ENCODE measurements around the gene AQP1. TPM values are rescaled to one million over a fixed set of nuclear protein-coding genes. Genes with fewer than 3 reads are reported as not detected.

Gene AQP1
- total and polyA plus RNA-seq, 8 donors = 3.8 to 158 (median 52.5) TPM

DNA sequence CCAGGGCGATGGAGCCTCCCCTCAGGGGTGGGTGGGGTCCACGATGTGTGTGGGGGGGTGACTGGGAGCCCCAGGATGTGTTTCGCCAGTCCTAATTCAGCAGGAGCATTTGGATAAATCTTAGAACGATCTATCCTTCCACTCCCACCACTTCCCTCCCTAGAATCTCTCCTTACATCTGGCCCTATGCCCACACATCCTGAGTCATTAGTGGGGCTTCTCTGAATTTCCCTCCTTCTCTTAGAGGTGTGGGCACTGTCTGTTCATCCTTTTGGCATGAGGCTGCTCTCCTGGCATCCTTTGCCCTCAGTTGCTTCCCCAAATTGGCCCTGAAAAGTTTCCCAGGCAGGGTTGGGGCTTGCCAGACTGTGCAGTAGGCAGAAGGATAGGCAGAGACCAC is 53.7 kb downstream of the AQP1 start:
- H3K4me1 ChIP-seq = no peaks in the 10 kb centered on the region
- no peak for DNase-seq
- H3K27ac ChIP-seq = no peak overlapping the region
- H3K36me3 ChIP-seq = no peaks in the 10 kb centered on the region
- no peaks in the 10 kb centered on the region for H3K9me3 ChIP-seq
- peaks cover 0 to 5% (median 0%) of the 10 kb centered on the region in 3 donors for H3K27me3 ChIP-seq
- intact Hi-C loops (cut with DNase I; ENCODE audit: low total_unique reads) = no loop called here
- TF ChIP-seq POLR2AphosphoS5 (IDR thresholded peaks at IDR 0.05) = no peak
- no peak for TF ChIP-seq POLR2A (IDR thresholded peaks at IDR 0.05)
- no peak for TF ChIP-seq EP300 (IDR thresholded peaks at IDR 0.05)
- TF ChIP-seq, protein P1, sequence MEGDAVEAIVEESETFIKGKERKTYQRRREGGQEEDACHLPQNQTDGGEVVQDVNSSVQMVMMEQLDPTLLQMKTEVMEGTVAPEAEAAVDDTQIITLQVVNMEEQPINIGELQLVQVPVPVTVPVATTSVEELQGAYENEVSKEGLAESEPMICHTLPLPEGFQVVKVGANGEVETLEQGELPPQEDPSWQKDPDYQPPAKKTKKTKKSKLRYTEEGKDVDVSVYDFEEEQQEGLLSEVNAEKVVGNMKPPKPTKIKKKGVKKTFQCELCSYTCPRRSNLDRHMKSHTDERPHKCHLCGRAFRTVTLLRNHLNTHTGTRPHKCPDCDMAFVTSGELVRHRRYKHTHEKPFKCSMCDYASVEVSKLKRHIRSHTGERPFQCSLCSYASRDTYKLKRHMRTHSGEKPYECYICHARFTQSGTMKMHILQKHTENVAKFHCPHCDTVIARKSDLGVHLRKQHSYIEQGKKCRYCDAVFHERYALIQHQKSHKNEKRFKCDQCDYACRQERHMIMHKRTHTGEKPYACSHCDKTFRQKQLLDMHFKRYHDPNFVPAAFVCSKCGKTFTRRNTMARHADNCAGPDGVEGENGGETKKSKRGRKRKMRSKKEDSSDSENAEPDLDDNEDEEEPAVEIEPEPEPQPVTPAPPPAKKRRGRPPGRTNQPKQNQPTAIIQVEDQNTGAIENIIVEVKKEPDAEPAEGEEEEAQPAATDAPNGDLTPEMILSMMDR (IDR thresholded peaks at IDR 0.05) = no peak
- 63 to 78% (median 70%) methylated on average over 4 of the region's 4 CpGs for WGBS, 5 donors
- no peak overlapping the region for H3K4me3 ChIP-seq

DNA sequence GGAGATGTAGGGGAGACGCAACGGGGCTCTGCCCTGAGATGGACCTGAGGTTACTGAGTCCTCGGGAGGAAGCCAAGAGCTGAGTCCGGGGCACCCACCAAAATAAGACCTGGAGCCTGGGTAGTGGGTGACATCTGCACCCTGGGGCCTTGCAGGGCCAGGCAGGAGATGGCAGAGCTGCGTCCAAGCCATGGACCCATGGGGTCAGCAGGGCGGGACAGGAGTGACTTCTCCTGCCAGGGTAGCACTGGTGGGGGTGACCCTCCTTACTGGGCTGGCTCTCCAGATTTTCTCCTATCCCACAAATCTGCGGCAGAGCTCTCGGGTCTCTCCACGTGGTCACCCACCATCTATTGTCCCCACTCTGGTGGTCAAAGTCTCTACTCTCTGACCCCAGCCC is 54.2 kb downstream of the AQP1 start:
- H3K27ac ChIP-seq = no peak overlapping the region
- no peak for DNase-seq
- peaks cover 0 to 5% (median 0%) of the 10 kb centered on the region in 3 donors for H3K27me3 ChIP-seq
- H3K36me3 ChIP-seq = no peaks in the 10 kb centered on the region
- TF ChIP-seq POLR2A (IDR thresholded peaks at IDR 0.05) (no peak), EP300 (IDR thresholded peaks at IDR 0.05) (no peak), POLR2AphosphoS5 (IDR thresholded peaks at IDR 0.05) (no peak)
- TF ChIP-seq, protein P1 (IDR thresholded peaks at IDR 0.05) = no peak
- no peaks in the 10 kb centered on the region for H3K9me3 ChIP-seq
- intact Hi-C loops (cut with DNase I; ENCODE audit: low total_unique reads) = no loop called here
- WGBS, 5 donors = 69 to 89% (median 81%) methylated on average over 9 of the region's 9 CpGs
- H3K4me1 ChIP-seq = no peaks in the 10 kb centered on the region
- H3K4me3 ChIP-seq = no peak overlapping the region

DNA sequence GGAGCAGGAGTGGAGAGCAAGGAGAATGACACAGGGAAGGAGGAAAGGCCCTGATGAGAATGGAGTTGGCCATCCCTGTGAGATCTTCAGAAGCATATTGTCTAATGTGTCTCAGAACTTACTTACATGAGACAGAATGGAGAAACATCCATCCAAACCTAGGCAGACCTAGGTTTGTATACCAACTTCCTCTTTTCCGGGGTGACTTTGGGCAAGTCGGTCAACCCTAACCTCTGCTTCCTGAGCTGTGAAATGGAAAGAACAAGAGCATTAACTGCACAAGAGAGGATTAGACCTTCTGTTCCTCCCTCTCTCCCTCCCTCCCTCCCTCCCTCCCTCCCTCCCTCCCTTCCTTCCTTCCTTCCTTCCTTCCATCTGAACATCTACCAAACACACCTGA is 56.6 kb downstream of the AQP1 start:
- Histone ChIP-seq H3K36me3 (no peaks in the 10 kb centered on the region), H3K27me3 (peaks cover 0 to 13% (median 0%) of the 10 kb centered on the region in 3 donors), H3K27ac (no peak overlapping the region), H3K9me3 (no peaks in the 10 kb centered on the region), H3K4me1 (no peaks in the 10 kb centered on the region), H3K4me3 (no peak overlapping the region)
- TF ChIP-seq POLR2A (IDR thresholded peaks at IDR 0.05) (no peak), EP300 (IDR thresholded peaks at IDR 0.05) (no peak), POLR2AphosphoS5 (IDR thresholded peaks at IDR 0.05) (no peak)
- TF ChIP-seq, protein P1 (IDR thresholded peaks at IDR 0.05) = no peak
- DNase-seq = no peak
- WGBS, 5 donors = 68 to 95% (median 73%) methylated on average over 2 of the region's 2 CpGs
- intact Hi-C loops (cut with DNase I; ENCODE audit: low total_unique reads) = no loop called here

DNA sequence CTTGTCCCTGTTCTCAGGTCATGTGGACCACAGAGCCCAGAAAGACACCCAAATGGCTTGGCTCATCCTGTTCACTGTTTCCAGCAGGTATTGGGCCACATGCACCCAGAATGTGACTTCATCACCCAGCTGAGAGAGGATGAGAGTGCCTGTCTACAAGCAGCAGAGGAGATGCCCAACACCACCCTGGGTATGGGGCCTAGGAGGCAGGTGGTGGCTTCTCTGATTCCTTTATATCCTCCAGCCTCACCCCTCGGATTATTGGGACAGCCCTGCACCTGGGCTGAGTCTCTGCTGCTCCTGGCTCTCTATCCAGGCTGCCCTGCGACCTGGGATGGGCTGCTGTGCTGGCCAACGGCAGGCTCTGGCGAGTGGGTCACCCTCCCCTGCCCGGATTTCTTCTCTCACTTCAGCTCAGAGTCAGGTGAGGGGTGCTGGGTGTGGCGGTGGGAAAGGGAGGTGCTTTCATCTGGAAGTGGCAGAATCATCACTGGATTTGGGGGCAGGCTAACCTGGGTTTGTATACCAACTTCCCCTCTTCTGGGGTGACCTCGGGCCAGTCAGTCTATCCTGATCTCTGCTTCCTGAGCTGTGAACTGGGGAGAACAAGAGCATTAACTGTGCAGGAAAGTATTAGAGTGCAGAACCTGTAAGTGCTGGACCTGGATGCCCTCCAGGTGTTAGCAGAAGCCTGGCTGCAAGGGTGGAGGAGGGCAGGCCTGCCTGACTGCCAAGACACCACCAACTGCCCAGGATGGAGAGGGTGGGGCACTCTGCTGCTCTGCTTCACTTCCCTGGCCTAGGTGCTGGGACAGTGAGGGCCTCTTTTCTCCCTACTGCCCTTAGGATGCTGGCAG is 57.3 kb downstream of the AQP1 start:
- H3K27me3 ChIP-seq = peaks cover 0 to 13% (median 0%) of the 10 kb centered on the region in 3 donors
- H3K4me3 ChIP-seq = no peak overlapping the region
- no peaks in the 10 kb centered on the region for H3K4me1 ChIP-seq
- no peaks in the 10 kb centered on the region for H3K36me3 ChIP-seq
- DNase-seq = no peak
- no peak for TF ChIP-seq POLR2A (IDR thresholded peaks at IDR 0.05)
- TF ChIP-seq, protein P1 (IDR thresholded peaks at IDR 0.05) = no peak
- no peak for TF ChIP-seq EP300 (IDR thresholded peaks at IDR 0.05)
- WGBS, 5 donors = 58 to 72% (median 68%) methylated on average over 7 of the region's 7 CpGs
- no peaks in the 10 kb centered on the region for H3K9me3 ChIP-seq
- H3K27ac ChIP-seq = no peak overlapping the region
- intact Hi-C loops (cut with DNase I; ENCODE audit: low total_unique reads) = no loop called here
